Vagina (tissue), 2 donors: Measurements from ENCODE around the gene GPC4.

Source experiments
- POLR2A ChIP-seq, 2 donors: fragments of 450-650 bp; IDR thresholded peaks; one replicate each; pipeline ENCODE4 v1.6.1; 2017; ENCODE audit warnings: antibody characterized with exemption in 2 of 2, mild to moderate bottlenecking in 2 of 2, moderate library complexity in 2 of 2
- TF ChIP-seq, protein P1 (sequence below), 3 experiments: fragments of 450-650 bp in 2 of 3; fragments of 200-600 bp in 1 of 3; sonication (generic) in 1 of 3; IDR thresholded peaks; one replicate each; pipeline ENCODE4 v1.5.1; 2017 to 2019; ENCODE audit warnings: antibody characterized with exemption in 3 of 3, mild to moderate bottlenecking in 2 of 3, moderate library complexity in 2 of 3

DNA sequence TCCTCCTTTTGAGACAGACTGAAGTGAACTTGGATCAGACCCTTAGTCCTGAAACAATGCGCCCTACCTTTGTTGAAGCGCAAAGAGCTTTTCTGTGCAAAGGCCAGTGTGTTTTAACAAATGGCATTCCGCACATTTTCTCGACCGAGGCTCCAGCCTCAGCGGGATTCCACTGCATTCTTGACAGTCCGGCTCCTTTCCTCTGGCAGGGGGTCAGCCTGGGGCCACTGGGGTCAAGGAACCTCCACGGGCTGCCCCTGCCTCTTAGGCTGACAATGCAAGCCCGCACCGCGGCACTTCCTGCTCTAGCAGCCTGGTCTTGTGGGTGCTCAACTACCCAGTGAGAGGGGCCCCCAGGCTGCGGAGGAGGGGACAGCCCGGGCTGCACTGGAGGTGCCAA lies 150.0 kb downstream of the GPC4 start:
- TF ChIP-seq, protein P1, sequence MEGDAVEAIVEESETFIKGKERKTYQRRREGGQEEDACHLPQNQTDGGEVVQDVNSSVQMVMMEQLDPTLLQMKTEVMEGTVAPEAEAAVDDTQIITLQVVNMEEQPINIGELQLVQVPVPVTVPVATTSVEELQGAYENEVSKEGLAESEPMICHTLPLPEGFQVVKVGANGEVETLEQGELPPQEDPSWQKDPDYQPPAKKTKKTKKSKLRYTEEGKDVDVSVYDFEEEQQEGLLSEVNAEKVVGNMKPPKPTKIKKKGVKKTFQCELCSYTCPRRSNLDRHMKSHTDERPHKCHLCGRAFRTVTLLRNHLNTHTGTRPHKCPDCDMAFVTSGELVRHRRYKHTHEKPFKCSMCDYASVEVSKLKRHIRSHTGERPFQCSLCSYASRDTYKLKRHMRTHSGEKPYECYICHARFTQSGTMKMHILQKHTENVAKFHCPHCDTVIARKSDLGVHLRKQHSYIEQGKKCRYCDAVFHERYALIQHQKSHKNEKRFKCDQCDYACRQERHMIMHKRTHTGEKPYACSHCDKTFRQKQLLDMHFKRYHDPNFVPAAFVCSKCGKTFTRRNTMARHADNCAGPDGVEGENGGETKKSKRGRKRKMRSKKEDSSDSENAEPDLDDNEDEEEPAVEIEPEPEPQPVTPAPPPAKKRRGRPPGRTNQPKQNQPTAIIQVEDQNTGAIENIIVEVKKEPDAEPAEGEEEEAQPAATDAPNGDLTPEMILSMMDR (IDR thresholded peaks at IDR 0.05) = no peak
- TF ChIP-seq POLR2A (IDR thresholded peaks at IDR 0.05) = no peak
